GM19193 (cell line): ENCODE measurements around the gene COL5A1.

Source experiments
- POLR2A ChIP-seq: IDR thresholded peaks from 4 replicates; pipeline ENCODE4 v1.6.1; 2011; ENCODE audit not compliant: insufficient read depth, insufficient read length; ENCODE audit errors: extremely low read depth

COL5A1 gene

DNA sequence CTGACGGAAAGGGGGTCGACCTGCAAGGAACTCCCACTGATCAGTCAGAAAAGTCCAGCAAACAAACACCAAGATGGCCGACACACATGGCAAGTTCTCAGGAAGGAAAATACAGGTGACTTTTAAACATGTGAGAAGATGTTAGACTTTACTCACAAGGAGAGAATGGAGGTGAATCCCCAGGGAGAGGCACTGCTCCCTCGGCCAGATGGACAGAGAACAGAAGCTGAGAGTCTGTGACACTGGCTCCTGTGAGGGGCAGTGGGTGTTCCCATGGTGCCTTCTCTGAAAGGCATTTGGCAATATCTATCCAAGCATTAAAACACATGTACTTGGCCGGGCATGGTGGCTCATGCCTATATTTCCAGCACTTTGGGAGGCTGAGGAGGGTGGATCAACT lies 22.8 kb downstream of the COL5A1 start:
- no peak for TF ChIP-seq POLR2A

DNA sequence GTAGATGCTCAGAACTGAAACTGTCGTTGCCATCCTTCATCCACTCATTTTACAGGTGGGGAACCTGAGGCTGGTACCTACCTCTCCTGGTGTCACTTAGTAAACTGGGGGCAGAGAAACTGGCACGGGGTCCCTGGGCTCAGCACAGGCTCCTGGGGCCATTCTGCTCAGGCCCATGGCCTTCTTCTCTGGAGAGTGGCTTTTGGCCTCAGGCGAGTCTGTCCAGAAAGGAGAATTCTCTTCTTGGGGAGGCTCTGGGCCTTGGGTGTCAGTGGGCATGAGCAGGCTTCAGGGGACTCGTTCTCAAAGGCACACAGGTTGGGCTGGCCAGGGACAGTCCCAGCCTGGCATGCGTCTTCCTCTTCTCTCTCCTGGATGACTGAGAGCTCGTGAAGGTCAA lies 24.6 kb downstream of the COL5A1 start:
- TF ChIP-seq POLR2A = no peak

- no peak for TF ChIP-seq POLR2A
Measured at GRCh38 chr9:134666831-134667230, 25.2 kb downstream of the COL5A1 start.

DNA sequence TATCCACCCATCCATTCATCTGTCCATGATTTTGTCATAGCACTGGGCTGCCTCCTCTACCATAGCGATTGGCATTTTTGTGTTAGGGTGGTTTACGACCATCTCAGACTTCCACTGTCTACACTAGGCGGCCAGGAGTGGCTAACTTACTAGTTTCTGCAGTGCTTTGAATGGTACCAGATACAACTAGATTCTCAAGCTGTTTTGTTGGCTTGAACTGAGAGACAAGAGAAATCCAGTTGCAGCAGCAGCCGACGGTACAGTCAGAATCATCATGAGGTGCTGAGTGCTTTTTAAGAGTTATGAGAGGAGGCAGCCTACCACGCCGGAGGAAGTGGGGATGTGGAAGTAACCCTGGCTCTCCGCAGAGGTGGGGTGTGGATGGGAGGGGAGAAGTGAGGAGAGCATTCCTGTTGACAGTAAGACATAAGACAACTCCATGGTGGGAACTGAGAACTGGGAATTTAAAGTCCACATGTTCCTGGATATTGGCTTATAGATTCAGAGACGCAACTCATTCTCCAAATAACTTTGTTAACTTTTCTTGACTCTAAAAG lies 27.9 kb downstream of the COL5A1 start:
- TF ChIP-seq POLR2A = no peak

DNA sequence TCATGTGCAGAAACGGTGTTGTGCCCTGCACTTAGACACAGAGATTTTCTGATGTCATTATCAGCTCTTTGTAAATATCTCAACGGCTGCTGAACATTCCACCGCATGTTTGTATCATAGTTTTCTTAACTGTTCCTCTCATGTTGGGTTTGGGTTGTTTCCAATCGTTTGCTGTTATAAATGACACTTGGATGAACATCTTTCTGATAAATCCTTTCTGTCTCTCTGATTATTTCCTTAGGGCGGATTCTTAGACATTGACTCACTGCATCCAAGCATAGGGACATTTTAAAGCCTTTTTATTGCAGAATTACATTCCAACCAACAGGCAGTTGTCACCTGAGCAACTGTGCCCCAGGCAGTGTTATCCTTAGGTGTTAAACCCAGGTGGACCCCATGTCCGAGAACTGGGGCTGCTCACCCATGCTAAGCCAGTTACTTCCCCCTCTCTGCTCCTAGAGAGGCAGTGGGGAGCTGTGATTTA lies 28.5 kb downstream of the COL5A1 start:
- TF ChIP-seq POLR2A = no peak

DNA sequence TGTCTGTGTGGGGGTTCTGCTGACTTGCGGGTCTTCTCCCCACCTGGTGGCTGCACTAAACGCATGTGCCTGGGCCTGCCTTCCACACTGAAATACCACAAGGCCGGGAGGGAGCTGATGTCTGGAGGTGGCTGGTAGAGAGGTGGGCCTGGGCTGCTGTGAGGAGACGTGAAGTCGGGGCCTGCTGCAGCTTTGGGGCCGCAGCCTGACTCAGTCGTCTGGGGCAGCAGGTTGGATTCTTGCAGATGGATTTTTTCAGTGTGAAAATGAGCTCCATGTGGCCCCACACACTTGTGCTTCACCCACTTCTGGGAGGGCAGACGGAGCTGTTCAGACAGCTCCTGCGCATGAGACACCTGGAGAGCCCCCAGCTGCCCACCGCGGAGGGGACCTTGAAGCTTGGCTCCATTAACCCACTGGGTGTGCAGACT lies 29.3 kb downstream of the COL5A1 start:
- no peak for TF ChIP-seq POLR2A

DNA sequence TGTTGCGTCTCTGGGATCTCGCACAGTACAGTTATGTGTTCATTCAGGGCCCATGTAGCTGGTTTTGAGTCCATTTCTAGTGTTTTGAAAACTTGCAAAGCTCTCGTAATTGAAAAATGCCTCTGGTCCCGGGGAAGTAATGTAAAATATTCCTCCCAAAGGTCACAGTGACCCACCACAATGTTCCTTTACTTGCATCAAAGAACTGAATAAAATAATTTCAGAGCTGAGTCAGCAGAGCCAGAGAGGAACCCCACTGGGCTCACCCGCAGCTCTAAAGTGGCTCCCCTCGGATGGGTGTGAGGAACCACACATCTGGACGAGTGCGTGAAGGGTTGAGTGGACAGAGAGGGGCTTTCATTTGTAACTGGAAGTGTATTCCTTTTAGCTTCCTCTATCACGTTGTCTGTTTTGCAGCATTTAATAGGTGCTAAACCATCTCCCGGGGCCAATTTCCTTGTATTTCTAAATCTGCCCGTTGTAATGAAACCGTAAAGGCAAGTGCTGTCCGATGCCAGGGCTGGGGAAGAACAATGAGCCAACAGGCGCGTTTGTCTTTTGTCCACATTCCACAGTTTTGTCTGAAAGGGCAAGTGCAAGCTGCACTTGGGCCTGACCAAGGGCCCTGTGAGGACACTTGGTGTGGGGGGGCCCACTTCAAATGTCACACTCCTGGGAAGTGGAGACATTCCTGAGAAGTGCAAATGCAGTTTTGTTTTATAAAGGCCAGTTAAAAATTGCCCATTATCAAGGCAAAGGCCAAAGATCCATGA lies 29.9 kb downstream of the COL5A1 start:
- no peak for TF ChIP-seq POLR2A

DNA sequence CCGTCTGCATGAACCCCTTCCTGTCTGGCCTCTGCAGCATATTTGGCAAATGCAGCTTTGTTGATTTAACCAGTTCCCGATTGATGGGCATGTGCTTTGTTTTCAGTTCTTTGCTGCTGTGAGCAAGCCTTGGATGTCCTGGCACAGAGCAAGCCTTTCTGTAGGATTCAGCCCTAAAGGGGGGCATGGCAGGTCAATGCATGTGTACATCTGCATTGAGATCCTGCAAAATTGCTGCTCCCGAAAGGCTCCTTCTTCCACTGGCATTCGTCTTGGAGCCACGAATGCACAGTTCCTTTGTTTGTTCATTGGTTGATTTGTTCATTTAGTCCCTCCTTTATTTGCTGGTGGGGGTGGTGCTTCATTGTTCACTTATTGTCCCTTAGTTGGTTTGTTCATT lies 34.8 kb downstream of the COL5A1 start:
- no peak for TF ChIP-seq POLR2A

- no peak for TF ChIP-seq POLR2A
Measured at GRCh38 chr9:134676886-134677285, 35.3 kb downstream of the COL5A1 start.

DNA sequence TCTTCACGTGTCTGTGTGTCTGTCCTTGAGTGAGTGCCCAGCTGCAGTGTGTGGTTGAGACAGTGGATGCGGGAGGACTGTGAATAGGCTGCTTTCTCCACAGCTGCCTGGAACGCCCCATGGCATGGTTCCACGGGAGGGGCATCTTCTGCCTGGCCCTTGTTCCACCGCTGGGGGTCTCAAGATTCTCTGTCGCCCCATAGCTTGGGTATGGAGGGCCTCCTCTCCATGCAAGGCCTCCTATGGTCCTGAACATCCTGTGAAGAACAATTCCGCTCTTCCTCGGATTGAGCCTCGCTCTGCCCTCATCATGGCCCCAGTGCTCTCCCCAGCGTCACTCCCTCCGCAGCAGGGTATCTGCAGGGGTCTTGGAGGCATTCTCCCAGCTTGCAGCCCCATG lies 36.1 kb downstream of the COL5A1 start:
- no peak for TF ChIP-seq POLR2A

- TF ChIP-seq POLR2A = no peak
Measured at GRCh38 chr9:134678206-134678605, 36.6 kb downstream of the COL5A1 start.

DNA sequence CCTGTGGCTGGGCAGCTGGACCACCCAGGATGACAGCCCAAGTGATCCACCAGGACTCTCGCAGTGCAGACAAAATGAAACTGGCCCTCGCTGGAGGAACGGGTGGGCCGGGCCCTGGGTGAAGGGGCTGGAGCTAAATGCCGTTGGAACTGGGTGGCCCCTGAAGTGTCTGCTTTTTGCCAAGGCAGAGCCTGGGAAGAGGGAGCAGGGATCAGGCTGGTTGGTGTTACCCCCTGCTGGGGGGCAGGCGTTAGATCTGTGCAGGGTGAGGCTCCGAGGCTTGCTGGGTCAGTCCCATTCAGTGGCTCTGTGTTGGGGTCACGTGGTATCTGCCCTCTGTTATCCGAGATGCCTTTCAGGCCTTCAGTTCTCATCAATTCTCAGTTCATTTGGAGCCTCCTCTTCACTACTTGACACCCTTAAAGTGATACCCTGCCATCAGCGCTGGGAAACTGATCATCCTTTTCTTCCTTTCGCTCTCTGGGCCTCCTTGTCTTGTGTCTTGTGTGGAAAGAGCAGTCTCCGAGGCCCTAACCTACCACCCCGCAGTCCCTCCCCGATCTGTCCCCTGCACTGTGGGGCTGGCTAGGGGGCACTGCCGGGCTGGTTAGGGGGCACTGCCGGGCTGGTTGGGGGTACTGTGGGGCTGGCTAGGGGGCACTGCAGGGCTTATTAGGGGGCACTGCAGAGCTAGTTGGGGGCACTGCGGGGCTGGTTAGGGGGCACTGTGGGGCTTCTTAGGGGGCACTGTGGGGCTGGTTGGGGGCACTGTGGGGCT lies 37.3 kb downstream of the COL5A1 start:
- TF ChIP-seq POLR2A = no peak

GRCh38 chr9:134679616-134680392 lies 38.2 kb downstream of the COL5A1 start:
- no peak for TF ChIP-seq POLR2A

GRCh38 chr9:134680393-134681060 lies 38.9 kb downstream of the COL5A1 start:
- no peak for TF ChIP-seq POLR2A

GRCh38 chr9:134681061-134681661 lies 39.6 kb downstream of the COL5A1 start:
- no peak for TF ChIP-seq POLR2A

DNA sequence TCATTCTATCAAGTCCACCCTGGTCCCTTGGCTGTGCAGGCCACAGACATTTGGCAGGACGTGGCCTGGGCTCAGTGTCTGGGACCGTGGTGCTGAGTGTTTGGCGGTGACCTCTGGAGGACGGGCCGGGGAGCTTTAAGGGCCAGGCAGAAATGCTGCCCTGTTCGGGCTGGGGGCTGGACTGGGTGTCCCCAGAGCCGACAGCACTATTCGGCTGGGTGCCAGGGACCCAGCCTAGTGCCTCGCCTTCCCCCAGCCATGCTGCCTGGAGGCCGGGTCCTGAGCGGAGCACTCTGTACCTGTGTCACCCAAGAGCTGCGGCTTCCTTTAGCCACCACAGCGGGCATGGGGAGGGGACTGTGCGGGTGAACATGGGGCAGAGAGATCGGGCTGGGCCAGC lies 40.4 kb downstream of the COL5A1 start:
- TF ChIP-seq POLR2A = no peak
